DND-41 (cell line): Measurements from ENCODE around the gene ADARB2.
A peak's percentile ranks its signal among the peaks of the same experiment; 100 is the strongest.

Source experiments
- ATAC-seq: fragments of 200-7000 bp; cut with Tn5 transposase; 3 replicates; pipeline ENCODE4 v1.9.1; 2021; ENCODE audit warnings: low read depth; ENCODE audit not compliant: insufficient read depth
- DNase-seq: peaks from one replicate; pipeline ENCODE4 v3.0.0-alpha.2; 2020
- H2AFZ ChIP-seq: 2 replicates; pipeline ENCODE4 v1.6.0; 2012; ENCODE audit warnings: low read depth, low read length
- H3K27ac ChIP-seq: 2 replicates; pipeline ENCODE4 v1.5.1; 2012; ENCODE audit warnings: low read length, inconsistent platforms
- H3K27me3 ChIP-seq: fragments of 200-600 bp; sonication (generic); 2 replicates; pipeline ENCODE4 v1.6.0; 2012; ENCODE audit warnings: low read length, mild to moderate bottlenecking, inconsistent platforms; ENCODE audit not compliant: insufficient read depth, poor library complexity
- H3K36me3 ChIP-seq: 2 replicates; pipeline ENCODE4 v1.5.1; 2012; ENCODE audit warnings: low read length, inconsistent platforms; ENCODE audit not compliant: insufficient read depth
- H3K4me1 ChIP-seq: 2 replicates; pipeline ENCODE4 v1.5.1; 2012; ENCODE audit warnings: mild to moderate bottlenecking, low read length; ENCODE audit not compliant: insufficient read depth
- H3K4me2 ChIP-seq: 2 replicates; pipeline ENCODE4 v1.6.0; 2012; ENCODE audit warnings: mild to moderate bottlenecking, moderate library complexity, low read length, inconsistent platforms; ENCODE audit not compliant: insufficient read depth
- H3K4me3 ChIP-seq, 2 experiments: fragments of 200-600 bp in 1 of 2; shearing (Covaris generic) in 1 of 2; 2 replicates each; pipeline ENCODE4 v1.5.1; 2012 to 2016; ENCODE audit warnings: inconsistent platforms in 2 of 2, low read length in 2 of 2, mild to moderate bottlenecking in 2 of 2, low read depth in 1 of 2, moderate library complexity in 1 of 2
- H3K79me2 ChIP-seq: 2 replicates; pipeline ENCODE4 v1.6.0; 2012; ENCODE audit warnings: low read length, inconsistent platforms; ENCODE audit not compliant: insufficient read depth
- H3K9ac ChIP-seq: 2 replicates; pipeline ENCODE4 v1.6.0; 2012; ENCODE audit warnings: low read depth, mild to moderate bottlenecking, inconsistent platforms, low read length, moderate library complexity
- H3K9me3 ChIP-seq: 2 replicates; pipeline ENCODE4 v1.5.1; 2012; ENCODE audit warnings: low read length, moderate library complexity, mild to moderate bottlenecking, inconsistent platforms; ENCODE audit not compliant: insufficient read depth, severe bottlenecking
- H4K20me1 ChIP-seq: 2 replicates; pipeline ENCODE4 v1.6.0; 2012; ENCODE audit warnings: low read length; ENCODE audit not compliant: insufficient read depth
- EZH2 ChIP-seq: IDR thresholded peaks from 3 replicates; pipeline ENCODE4 v1.6.1; 2012; ENCODE audit warnings: borderline replicate concordance, low read depth, mild to moderate bottlenecking, moderate library complexity, low read length, inconsistent platforms; ENCODE audit not compliant: severe bottlenecking
- TF ChIP-seq, protein P1 (sequence below): IDR thresholded peaks from 2 replicates; pipeline ENCODE4 v1.5.1; 2012; ENCODE audit warnings: borderline replicate concordance, low read length, moderate library complexity, mild to moderate bottlenecking; ENCODE audit not compliant: poor library complexity, severe bottlenecking; ENCODE audit errors: extremely low read depth

The ADARB2 gene

DNA sequence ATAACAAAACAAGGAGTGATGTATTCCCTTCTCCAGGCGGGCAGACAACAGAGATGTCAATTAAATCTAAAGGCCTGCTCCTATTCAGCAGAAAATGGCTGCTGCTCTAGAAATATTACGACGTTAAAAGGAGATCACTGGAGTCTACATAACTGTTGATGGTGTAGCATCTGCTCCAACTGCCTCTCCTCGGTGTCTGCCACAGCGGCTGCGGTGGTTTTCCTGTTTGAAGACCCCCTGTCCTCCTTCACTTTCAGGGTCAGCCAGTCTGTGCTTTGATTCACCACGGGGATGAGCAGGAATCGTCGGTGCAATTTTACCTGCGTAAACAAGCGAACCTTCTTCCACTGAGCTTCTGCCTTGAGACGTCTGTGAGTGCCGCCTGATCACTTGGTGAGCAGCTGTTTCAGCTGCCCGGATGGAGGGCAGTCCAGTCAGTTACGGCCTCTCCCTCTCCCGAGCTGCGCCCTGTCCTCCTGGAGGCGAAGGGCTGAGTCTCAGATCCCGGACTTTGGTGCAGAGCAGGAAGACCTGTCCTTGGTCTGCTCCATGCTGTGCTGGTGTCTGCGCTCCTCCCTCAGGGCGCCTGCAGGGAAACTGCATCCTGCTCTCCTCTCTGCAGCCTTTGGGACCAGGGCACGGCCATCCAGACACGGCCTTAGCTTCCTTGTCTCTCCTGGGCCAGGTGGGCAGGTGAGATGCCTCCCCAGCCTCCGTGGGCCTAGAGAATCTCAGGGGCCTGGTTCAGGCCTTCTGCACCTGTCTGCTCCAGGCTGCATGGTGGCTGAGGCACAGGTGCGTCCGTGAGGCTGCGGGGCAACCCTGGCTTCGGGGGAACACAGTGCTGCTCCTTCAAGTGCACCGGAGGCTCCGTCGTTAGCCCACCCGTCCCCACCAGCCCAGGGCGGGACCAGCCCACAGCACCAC is 326.6 kb downstream of the ADARB2 start:
- H3K9me3 ChIP-seq = no peaks in the 10 kb centered on the region
- H3K4me3 ChIP-seq = no peak overlapping the region
- DNase-seq (peak; percentile 71), ATAC-seq (peak; percentile 76)
- peak overlapping the region; percentile 24; the same call in 1 of the 2 replicates for H2AFZ ChIP-seq
- H4K20me1 ChIP-seq = no peaks in the 10 kb centered on the region
- peaks cover 34% of the 10 kb centered on the region for H3K4me1 ChIP-seq
- no peak overlapping the region for H3K4me2 ChIP-seq
- 0 out of 2 replicates have a peak overlapping the region, but pooled peaks have one; percentile 3 for H3K9ac ChIP-seq
- H3K27ac ChIP-seq = peak overlapping the region; percentile 64; the same call in 1 of the 2 replicates
- TF ChIP-seq EZH2 = no peak
- TF ChIP-seq, protein P1, sequence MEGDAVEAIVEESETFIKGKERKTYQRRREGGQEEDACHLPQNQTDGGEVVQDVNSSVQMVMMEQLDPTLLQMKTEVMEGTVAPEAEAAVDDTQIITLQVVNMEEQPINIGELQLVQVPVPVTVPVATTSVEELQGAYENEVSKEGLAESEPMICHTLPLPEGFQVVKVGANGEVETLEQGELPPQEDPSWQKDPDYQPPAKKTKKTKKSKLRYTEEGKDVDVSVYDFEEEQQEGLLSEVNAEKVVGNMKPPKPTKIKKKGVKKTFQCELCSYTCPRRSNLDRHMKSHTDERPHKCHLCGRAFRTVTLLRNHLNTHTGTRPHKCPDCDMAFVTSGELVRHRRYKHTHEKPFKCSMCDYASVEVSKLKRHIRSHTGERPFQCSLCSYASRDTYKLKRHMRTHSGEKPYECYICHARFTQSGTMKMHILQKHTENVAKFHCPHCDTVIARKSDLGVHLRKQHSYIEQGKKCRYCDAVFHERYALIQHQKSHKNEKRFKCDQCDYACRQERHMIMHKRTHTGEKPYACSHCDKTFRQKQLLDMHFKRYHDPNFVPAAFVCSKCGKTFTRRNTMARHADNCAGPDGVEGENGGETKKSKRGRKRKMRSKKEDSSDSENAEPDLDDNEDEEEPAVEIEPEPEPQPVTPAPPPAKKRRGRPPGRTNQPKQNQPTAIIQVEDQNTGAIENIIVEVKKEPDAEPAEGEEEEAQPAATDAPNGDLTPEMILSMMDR = no peak
- no peaks in the 10 kb centered on the region for H3K36me3 ChIP-seq
- H3K79me2 ChIP-seq = no peaks in the 10 kb centered on the region
- no peaks in the 10 kb centered on the region for H3K27me3 ChIP-seq

DNA sequence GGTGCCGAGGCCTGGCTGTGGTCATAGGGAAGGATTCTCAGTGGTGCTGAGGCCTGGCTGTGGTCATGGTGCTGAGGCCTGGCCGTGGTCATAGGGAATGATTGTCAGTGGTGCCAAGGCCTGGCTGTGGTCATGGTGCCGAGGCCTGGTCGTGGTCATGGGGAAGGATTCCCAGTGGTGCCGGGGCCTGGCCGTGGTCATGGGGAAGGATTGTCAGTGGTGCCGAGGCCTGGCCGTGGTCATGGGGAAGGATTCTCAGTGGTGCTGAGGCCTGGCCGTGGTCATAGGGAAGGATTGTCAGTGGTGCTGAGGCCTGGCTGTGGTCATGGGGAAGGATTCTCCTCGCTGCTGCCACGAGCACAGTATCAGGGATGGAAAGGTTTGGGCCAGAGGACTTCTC is 327.3 kb downstream of the ADARB2 start:
- Histone ChIP-seq H3K27ac (peak overlapping the region; percentile 27; the same call in 1 of the 2 replicates), H3K4me3 (no peak overlapping the region), H3K79me2 (no peaks in the 10 kb centered on the region), H3K36me3 (no peaks in the 10 kb centered on the region), H3K4me1 (peaks cover 34% of the 10 kb centered on the region), H2AFZ (0 out of 2 replicates have a peak overlapping the region, but pooled peaks have one; percentile 24), H3K4me2 (no peak overlapping the region), H3K9ac (0 out of 2 replicates have a peak overlapping the region, but pooled peaks have one; percentile 3), H4K20me1 (no peaks in the 10 kb centered on the region), H3K27me3 (no peaks in the 10 kb centered on the region), H3K9me3 (no peaks in the 10 kb centered on the region)
- ATAC-seq = no peak
- DNase-seq = no peak
- no peak for TF ChIP-seq EZH2
- TF ChIP-seq, protein P1 = no peak

DNA sequence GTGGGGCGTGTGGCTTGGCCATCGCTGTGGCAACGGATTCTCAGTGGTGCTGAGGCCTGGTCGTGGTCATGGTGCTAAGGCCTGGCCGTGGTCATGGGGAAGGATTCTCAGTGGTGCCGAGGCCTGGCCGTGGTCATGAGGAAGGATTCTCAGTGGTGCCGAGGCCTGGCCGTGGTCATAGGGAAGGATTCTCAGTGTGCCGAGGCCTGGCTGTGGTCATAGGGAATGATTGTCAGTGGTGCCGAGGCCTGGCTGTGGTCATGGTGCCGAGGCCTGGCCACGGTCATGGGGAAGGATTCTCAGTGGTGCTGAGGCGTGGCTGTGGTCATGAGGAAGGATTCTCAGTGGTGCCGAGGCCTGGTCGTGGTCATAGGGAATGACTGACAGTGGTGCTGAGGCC is 327.9 kb downstream of the ADARB2 start:
- peak overlapping the region; percentile 53; the same call in 1 of the 2 replicates for H3K27ac ChIP-seq
- no peak overlapping the region for H3K4me2 ChIP-seq
- H3K79me2 ChIP-seq = no peaks in the 10 kb centered on the region
- H3K9ac ChIP-seq = no peak overlapping the region
- ATAC-seq (no peak), DNase-seq (no peak)
- TF ChIP-seq, protein P1 = no peak
- TF ChIP-seq EZH2 = no peak
- peaks cover 34% of the 10 kb centered on the region for H3K4me1 ChIP-seq
- no peaks in the 10 kb centered on the region for H3K9me3 ChIP-seq
- H3K36me3 ChIP-seq = no peaks in the 10 kb centered on the region
- H4K20me1 ChIP-seq = no peaks in the 10 kb centered on the region
- H3K4me3 ChIP-seq = no peak overlapping the region
- no peak overlapping the region for H2AFZ ChIP-seq
- H3K27me3 ChIP-seq = no peaks in the 10 kb centered on the region
